Memory B cell (primary cell): Measurements from ENCODE around the gene ZNF516.

Experiments used
- ATAC-seq: fragments of 150-1000 bp; cut with Tn5 transposase; 2 replicates; pipeline ENCODE4 v1.10.0; 2021; ENCODE audit warnings: low read depth, mild to moderate bottlenecking, moderate library complexity
- DNase-seq, 2 donors: peaks; one replicate each; pipeline ENCODE4 v3.0.0; 2022; ENCODE audit warnings: low spot score in 2 of 2
- H3K27ac Mint-ChIP-seq: one replicate; pipeline ENCODE4 v1.8.0; 2022; ENCODE audit warnings: mild to moderate bottlenecking, moderate library complexity, mixed read lengths
- H3K27me3 Mint-ChIP-seq: one replicate; pipeline ENCODE4 v1.8.0; 2022; ENCODE audit warnings: mixed read lengths
- H3K36me3 Mint-ChIP-seq: one replicate; pipeline ENCODE4 v1.8.0; 2022; ENCODE audit warnings: mild to moderate bottlenecking, mixed read lengths
- H3K4me1 Mint-ChIP-seq: one replicate; pipeline ENCODE4 v1.8.0; 2022; ENCODE audit warnings: mixed read lengths
- H3K4me3 Mint-ChIP-seq: one replicate; pipeline ENCODE4 v1.8.0; 2022; ENCODE audit warnings: mild to moderate bottlenecking, moderate library complexity, mixed read lengths
- H3K9me3 Mint-ChIP-seq: one replicate; pipeline ENCODE4 v1.8.0; 2022; ENCODE audit warnings: mixed read lengths

The ZNF516 gene

GRCh38 chr18:76446321-76447257 is 48.5 kb downstream of the ZNF516 start:
- Mint-ChIP-seq H3K4me3 (no peak overlapping the region), H3K27ac (no peak overlapping the region), H3K9me3 (no peaks in the 10 kb centered on the region), H3K4me1 (peaks cover 21% of the 10 kb centered on the region), H3K36me3 (peaks cover 2% of the 10 kb centered on the region), H3K27me3 (peaks cover 4% of the 10 kb centered on the region)
- no peak for DNase-seq
- ATAC-seq, result no peak

- Mint-ChIP-seq H3K27me3 (peaks cover 4% of the 10 kb centered on the region), H3K27ac (no peak overlapping the region), H3K4me1 (peaks cover 19% of the 10 kb centered on the region), H3K36me3 (peaks cover 2% of the 10 kb centered on the region), H3K4me3 (no peak overlapping the region), H3K9me3 (no peaks in the 10 kb centered on the region)
- no peak for DNase-seq
- ATAC-seq, result no peak
Measured at GRCh38 chr18:76445741-76446232, 49.3 kb downstream of the ZNF516 start.

GRCh38 chr18:76445275-76445674 is 49.8 kb downstream of the ZNF516 start:
- peaks cover 2% of the 10 kb centered on the region for H3K36me3 Mint-ChIP-seq
- peaks cover 16% of the 10 kb centered on the region for H3K4me1 Mint-ChIP-seq
- H3K9me3 Mint-ChIP-seq, result no peaks in the 10 kb centered on the region
- peaks cover 4% of the 10 kb centered on the region for H3K27me3 Mint-ChIP-seq
- no peak for ATAC-seq
- no peak overlapping the region for H3K27ac Mint-ChIP-seq
- no peak for DNase-seq
- no peak overlapping the region for H3K4me3 Mint-ChIP-seq

DNA sequence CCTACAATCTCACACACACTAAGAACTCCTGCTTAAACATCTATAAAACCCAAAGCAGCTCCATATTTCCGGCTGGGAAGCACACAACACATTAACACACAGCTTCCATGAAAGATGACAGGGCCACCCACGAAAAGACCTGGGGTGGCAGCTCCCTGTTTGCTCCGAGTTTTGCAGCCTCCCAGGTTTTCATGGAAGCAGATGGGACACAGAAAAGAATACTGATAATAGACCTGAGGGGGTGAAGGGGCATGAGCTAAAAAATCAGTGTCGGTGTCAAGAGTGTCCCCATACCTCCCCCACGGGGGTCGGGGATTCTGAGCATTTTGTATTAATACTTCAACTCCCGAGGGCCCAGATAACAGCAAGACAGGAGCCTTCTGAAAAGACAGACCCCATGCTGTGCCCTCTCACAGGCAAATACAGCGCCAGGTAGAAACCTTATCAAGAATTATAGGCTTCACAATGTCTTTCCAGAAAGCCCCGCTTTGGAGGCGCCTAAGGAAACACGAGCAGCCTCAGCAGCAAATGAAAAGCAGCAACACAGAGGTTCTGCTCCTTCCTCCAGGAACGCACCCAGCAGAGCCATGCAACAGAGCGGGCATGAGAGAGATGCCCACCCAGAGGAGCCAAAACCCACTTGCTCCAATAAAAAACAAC is 50.5 kb downstream of the ZNF516 start:
- ATAC-seq (no peak), DNase-seq (no peak)
- no peaks in the 10 kb centered on the region for H3K36me3 Mint-ChIP-seq
- H3K4me1 Mint-ChIP-seq, result peaks cover 13% of the 10 kb centered on the region
- H3K27me3 Mint-ChIP-seq, result peaks cover 4% of the 10 kb centered on the region
- H3K4me3 Mint-ChIP-seq, result no peak overlapping the region
- H3K9me3 Mint-ChIP-seq, result no peaks in the 10 kb centered on the region
- H3K27ac Mint-ChIP-seq, result no peak overlapping the region

DNA sequence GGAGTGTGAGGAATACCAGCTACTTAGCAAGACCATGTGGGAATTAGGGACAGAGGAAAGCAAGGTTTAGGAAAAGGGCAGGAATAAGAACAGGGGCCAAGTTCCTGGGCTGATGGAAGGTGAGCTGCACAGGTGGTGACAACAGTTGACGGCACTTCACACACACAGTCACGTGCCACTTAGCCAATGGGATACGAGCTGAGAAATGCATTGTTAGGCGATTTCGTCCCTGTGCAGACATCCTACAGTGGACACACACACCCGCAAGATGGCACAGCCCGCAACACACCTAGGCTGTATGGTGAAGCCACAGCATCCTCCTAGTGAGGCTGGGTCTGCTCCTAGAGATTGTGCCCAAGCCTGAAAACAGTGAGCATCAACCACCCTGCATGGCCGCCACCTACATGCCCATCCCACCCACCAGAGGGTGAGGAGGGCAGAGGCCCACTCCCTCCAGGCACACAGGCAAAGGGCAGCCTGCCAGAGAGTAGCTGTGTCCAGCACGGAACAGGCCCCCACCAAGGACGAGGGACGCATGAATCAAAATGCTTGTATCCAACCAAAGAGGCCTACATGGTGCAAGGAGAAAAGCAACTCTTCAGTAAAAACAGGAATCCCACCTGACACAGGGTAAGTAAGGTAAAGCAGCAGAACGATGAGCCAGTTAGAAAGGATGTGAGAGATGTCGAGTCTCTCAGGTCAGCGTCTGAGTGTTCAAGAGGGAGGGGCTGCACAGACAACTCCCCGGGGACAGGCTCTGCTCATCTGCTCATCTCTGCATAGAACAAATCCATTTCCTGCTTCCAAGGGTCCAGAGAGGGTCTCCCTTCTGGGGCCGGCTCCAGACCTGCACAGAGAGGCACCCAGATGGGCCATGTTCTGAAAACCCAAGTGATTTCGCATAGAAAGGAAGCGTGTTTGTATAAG is 51.3 kb downstream of the ZNF516 start:
- no peak overlapping the region for H3K27ac Mint-ChIP-seq
- no peak for DNase-seq
- no peaks in the 10 kb centered on the region for H3K9me3 Mint-ChIP-seq
- peaks cover 9% of the 10 kb centered on the region for H3K4me1 Mint-ChIP-seq
- no peaks in the 10 kb centered on the region for H3K36me3 Mint-ChIP-seq
- H3K27me3 Mint-ChIP-seq, result peaks cover 4% of the 10 kb centered on the region
- H3K4me3 Mint-ChIP-seq, result no peak overlapping the region
- no peak for ATAC-seq

GRCh38 chr18:76442413-76443171 is 52.5 kb downstream of the ZNF516 start:
- peaks cover 4% of the 10 kb centered on the region for H3K27me3 Mint-ChIP-seq
- DNase-seq (no peak), ATAC-seq (no peak)
- H3K4me3 Mint-ChIP-seq, result no peak overlapping the region
- peaks cover 5% of the 10 kb centered on the region for H3K4me1 Mint-ChIP-seq
- H3K36me3 Mint-ChIP-seq, result no peaks in the 10 kb centered on the region
- no peak overlapping the region for H3K27ac Mint-ChIP-seq
- no peaks in the 10 kb centered on the region for H3K9me3 Mint-ChIP-seq

DNA sequence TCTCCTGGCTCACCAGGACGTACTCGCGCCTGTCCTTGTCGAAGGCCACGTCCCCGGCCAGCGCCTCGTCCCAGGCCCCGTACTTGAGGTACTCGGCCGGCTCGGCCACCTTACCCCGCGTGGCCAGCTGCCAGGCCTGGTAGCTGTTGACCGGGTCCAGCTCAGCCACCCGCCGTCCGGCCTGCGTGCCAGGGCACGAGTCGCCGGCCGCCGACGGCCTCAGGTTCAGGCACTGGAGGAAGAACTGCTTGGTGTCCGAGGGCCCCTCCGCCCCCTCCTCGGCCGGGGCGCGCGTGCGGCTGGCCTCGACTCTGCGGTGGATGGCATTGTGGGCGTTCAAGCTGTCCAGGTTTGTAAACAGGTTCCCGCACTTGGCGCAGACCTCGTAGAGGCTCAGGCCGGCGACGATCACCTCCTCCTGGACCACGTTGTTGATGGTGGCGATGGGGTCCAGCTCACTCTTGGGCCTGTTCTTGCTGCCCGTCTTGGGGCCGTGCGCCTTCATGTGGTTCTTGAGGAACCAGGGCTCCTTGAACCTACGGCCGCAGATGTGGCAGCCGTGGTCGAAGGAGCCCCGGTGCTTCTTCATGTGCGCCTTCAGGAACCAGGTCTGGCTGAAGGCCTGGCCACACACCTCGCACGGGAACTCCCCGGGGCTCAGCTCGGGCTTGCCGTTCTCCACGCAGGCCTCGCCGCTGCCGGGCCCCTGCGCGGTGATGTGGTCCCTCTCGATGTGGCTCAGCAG is 53.2 kb downstream of the ZNF516 start:
- Mint-ChIP-seq H3K4me3 (no peak overlapping the region), H3K9me3 (no peaks in the 10 kb centered on the region), H3K4me1 (peaks cover 4% of the 10 kb centered on the region), H3K27ac (no peak overlapping the region), H3K36me3 (peaks cover 2% of the 10 kb centered on the region), H3K27me3 (peaks cover 5% of the 10 kb centered on the region)
- ATAC-seq (no peak), DNase-seq (no peak)

DNA sequence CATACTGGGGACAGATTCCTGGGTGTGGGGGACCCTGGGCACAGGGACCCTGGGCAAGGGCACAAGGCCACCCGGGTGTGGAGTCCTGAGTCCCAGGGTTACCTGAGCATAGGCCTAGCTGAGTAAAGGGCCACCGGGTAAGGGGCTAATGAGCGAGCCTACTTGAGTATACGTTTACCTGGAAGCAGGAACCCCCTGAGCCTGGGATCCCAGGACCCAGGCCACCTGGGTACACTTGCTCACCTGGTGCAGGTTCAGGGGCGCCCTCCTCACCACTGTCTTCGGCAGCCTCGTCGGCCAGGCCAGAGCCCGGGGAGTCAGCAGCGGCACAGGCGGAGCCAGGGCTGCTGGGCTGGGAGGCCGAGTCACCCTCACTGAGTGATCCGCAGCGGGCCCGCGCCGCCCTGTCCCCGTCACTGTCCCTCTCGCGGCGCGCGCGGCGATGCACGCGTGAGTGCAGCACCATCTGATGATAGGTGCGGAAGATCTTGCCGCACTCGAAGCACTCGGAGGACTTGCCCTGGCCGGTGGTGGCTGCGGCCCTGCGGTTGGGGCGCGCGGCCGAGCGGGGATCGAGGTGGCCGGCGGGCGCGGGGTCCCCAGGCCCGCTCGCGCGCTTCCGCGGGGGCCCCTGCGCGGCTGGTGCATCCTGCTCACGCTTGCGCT is 53.9 kb downstream of the ZNF516 start:
- no peak for DNase-seq
- Mint-ChIP-seq H3K4me3 (no peak overlapping the region), H3K9me3 (no peaks in the 10 kb centered on the region), H3K4me1 (peaks cover 4% of the 10 kb centered on the region), H3K36me3 (peaks cover 2% of the 10 kb centered on the region), H3K27ac (no peak overlapping the region), H3K27me3 (peaks cover 3% of the 10 kb centered on the region)
- ATAC-seq, result no peak

DNA sequence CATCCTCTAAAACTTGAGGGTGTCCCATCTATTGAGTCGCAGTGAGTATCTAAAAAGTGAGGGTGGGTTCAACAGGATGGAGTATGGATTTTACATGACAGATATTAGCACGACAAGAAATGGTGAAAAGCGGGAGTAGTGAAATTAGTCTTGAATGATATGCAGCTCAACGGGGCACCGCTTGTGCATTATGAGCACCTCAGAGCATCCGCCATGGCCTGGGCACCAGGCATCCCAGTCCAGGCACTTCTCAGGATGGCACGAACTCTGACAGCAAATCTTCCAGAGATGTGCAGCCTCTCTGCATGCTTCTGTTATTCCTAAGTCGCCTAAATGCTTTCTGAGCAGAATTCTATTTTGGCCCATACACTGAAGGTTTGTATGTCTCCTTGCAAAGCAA is 57.1 kb downstream of the ZNF516 start:
- Mint-ChIP-seq H3K27me3 (peaks cover 1% of the 10 kb centered on the region), H3K36me3 (peaks cover 7% of the 10 kb centered on the region), H3K27ac (no peak overlapping the region), H3K4me3 (no peak overlapping the region), H3K4me1 (no peaks in the 10 kb centered on the region), H3K9me3 (no peaks in the 10 kb centered on the region)
- ATAC-seq, result no peak
- no peak for DNase-seq

DNA sequence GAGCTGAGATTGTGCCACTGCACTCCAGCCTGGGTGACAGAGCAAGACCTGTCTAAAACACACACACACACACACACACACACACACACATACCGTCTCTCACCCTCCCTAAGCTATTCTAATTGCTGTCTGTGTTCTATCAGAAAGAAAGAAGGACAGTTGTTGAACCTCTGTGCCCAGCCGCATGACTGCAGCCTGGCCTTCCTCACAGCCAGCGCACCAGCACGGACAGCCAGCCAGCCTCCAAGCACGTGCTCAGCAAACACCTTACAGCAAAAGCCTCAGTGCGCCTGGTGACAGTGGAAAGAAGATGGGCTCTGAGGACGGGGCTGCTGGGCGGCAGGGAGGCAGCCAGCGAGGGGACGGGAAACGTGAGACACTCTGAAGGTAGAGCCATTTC is 58.0 kb downstream of the ZNF516 start:
- no peak for DNase-seq
- Mint-ChIP-seq H3K4me1 (no peaks in the 10 kb centered on the region), H3K9me3 (no peaks in the 10 kb centered on the region), H3K36me3 (peaks cover 7% of the 10 kb centered on the region), H3K4me3 (no peak overlapping the region), H3K27ac (no peak overlapping the region), H3K27me3 (peaks cover 1% of the 10 kb centered on the region)
- ATAC-seq, result no peak

DNA sequence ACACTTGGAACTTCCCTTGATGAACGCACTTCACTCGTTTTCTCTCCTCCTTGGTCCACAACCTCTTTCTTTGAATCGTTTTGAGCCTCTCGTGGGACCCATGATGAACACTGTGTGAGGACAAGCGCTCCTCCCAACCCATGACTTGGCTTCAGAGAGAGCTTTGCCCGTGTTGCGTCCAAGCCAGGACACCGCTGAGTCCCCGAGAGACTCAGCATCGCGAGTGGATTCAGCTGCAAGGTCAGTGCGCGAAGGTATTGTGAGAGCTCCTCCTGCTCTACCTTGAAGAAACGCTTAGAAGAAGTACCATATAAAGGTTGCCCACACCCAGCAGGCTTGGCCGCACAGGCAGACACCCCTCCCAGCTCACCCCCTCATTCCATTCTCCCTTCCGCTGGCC is 58.7 kb downstream of the ZNF516 start:
- Mint-ChIP-seq H3K4me1 (no peaks in the 10 kb centered on the region), H3K4me3 (no peak overlapping the region), H3K36me3 (peaks cover 7% of the 10 kb centered on the region)

DNA sequence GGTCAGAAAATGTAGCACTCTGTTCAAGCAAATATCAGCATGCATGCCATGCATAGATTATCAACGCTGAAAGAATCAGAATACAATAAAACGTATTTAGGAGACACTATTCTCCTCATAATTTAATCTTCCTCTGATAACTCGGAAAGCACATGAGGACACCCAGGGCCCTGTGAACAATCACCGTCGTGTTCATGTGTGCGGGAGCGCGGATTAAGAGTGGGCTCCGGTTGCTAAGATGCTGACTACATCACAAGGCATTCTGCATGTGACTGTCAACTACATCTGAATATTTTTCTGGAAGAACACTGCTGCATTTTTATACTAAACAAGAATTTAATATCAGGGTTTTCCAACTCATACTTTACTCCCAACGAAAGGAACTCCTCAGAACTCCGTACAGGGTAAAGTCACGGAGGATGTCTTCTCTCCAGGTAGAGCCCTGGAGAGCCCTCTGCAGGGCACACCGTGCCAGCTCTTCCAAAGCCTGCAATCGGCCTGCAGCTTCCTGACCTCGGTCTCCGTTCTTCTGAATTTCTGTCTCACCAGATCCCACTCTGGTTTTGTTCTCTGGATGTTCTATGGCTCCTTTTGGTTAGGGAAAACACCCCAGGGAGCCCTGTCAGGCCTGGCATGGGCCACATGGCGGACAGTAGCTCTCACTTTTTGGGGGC is 59.6 kb downstream of the ZNF516 start:
- H3K4me1 Mint-ChIP-seq, result no peaks in the 10 kb centered on the region
- no peak for DNase-seq
- no peak overlapping the region for H3K27ac Mint-ChIP-seq
- ATAC-seq, result no peak
- H3K27me3 Mint-ChIP-seq, result peaks cover 1% of the 10 kb centered on the region
- peaks cover 7% of the 10 kb centered on the region for H3K36me3 Mint-ChIP-seq
- H3K9me3 Mint-ChIP-seq, result no peaks in the 10 kb centered on the region
- no peak overlapping the region for H3K4me3 Mint-ChIP-seq

More for the DNA sequence above, 58.7 kb downstream of the ZNF516 start:
- H3K9me3 Mint-ChIP-seq, result no peaks in the 10 kb centered on the region
- ATAC-seq (no peak), DNase-seq (no peak)
- H3K27me3 Mint-ChIP-seq, result peaks cover 1% of the 10 kb centered on the region
- H3K27ac Mint-ChIP-seq, result no peak overlapping the region
